A549 (cell line): Measurements from ENCODE around the gene RGP1.

Experiments
- EP300 ChIP-seq, 2 experiments: fragments of >200 bp; sonication (Bioruptor Twin); formaldehyde crosslinking; IDR thresholded peaks; 2 replicates in 1 of 2; 3 replicates in 1 of 2; pipeline ENCODE4 v1.6.1; 2016 to 2017
- TF ChIP-seq, protein P1 (sequence below): fragments of >200 bp; sonication (Bioruptor Twin); formaldehyde crosslinking; IDR thresholded peaks from 3 replicates; pipeline ENCODE4 v1.5.1; 2016

DNA sequence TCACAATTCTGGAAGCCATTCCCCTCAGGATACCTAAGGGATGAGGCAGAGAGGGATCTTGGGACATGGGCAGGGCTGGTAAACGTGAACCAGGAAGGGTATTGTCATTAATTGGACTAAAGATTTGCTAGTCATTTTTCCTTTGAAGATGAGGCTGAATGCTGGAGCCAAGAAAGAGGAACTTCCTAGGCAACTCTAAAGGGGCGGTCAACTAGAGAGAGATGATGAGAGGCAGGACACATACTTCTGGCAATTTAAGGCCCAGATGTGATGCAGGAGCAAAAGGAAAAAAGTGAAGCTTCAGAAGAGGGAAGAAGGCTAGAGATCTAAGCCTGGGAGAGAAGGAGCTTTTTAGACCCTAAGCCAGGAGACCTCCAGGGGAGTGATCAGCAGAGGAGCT is 5.6 kb upstream of the RGP1 start:
- no peak for TF ChIP-seq EP300 (IDR thresholded peaks at IDR 0.05)
- TF ChIP-seq, protein P1, sequence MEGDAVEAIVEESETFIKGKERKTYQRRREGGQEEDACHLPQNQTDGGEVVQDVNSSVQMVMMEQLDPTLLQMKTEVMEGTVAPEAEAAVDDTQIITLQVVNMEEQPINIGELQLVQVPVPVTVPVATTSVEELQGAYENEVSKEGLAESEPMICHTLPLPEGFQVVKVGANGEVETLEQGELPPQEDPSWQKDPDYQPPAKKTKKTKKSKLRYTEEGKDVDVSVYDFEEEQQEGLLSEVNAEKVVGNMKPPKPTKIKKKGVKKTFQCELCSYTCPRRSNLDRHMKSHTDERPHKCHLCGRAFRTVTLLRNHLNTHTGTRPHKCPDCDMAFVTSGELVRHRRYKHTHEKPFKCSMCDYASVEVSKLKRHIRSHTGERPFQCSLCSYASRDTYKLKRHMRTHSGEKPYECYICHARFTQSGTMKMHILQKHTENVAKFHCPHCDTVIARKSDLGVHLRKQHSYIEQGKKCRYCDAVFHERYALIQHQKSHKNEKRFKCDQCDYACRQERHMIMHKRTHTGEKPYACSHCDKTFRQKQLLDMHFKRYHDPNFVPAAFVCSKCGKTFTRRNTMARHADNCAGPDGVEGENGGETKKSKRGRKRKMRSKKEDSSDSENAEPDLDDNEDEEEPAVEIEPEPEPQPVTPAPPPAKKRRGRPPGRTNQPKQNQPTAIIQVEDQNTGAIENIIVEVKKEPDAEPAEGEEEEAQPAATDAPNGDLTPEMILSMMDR = no peak
